ENCODE measurements around the gene GLIS1.

Gene GLIS1

GRCh38 chr1:53717025-53717804 lies 21.7 kb downstream of the GLIS1 start:
- no peak for DNase-seq

GRCh38 chr1:53716150-53716549 lies 22.8 kb downstream of the GLIS1 start:
- DNase-seq: no peak

GRCh38 chr1:53715478-53715877 lies 23.5 kb downstream of the GLIS1 start:
- DNase-seq: no peak

GRCh38 chr1:53712276-53712675 lies 26.7 kb downstream of the GLIS1 start:
- DNase-seq: no peak

- no peak for DNase-seq
Measured at GRCh38 chr1:53710584-53710983, 28.4 kb downstream of the GLIS1 start.

GRCh38 chr1:53708687-53709086 lies 30.3 kb downstream of the GLIS1 start:
- no peak for DNase-seq

GRCh38 chr1:53706356-53706755 lies 32.6 kb downstream of the GLIS1 start:
- DNase-seq: no peak

GRCh38 chr1:53705446-53706096 lies 33.4 kb downstream of the GLIS1 start:
- no peak for DNase-seq

- no peak for DNase-seq
Measured at GRCh38 chr1:53704804-53705445, 34.0 kb downstream of the GLIS1 start.

- DNase-seq: no peak
Measured at GRCh38 chr1:53704304-53704703, 34.7 kb downstream of the GLIS1 start.

- no peak for DNase-seq
Measured at GRCh38 chr1:53703174-53703573, 35.8 kb downstream of the GLIS1 start.

GRCh38 chr1:53702341-53702740 lies 36.6 kb downstream of the GLIS1 start:
- DNase-seq: no peak

- no peak for DNase-seq
Measured at GRCh38 chr1:53700776-53701175, 38.2 kb downstream of the GLIS1 start.

GRCh38 chr1:53699981-53700380 lies 39.0 kb downstream of the GLIS1 start:
- DNase-seq: no peak

- no peak for DNase-seq
Measured at GRCh38 chr1:53698384-53698980, 40.5 kb downstream of the GLIS1 start.

GRCh38 chr1:53697721-53698383 lies 41.1 kb downstream of the GLIS1 start:
- DNase-seq: no peak

- DNase-seq: no peak
Measured at GRCh38 chr1:53696990-53697389, 42.0 kb downstream of the GLIS1 start.

- no peak for DNase-seq
Measured at GRCh38 chr1:53696571-53696970, 42.4 kb downstream of the GLIS1 start.

GRCh38 chr1:53696051-53696450 lies 42.9 kb downstream of the GLIS1 start:
- DNase-seq: no peak

- DNase-seq: no peak
Measured at GRCh38 chr1:53695116-53695515, 43.8 kb downstream of the GLIS1 start.

GRCh38 chr1:53694718-53695091 lies 44.3 kb downstream of the GLIS1 start:
- DNase-seq: no peak

GRCh38 chr1:53693773-53694717 lies 44.9 kb downstream of the GLIS1 start:
- peak; percentile 40 for DNase-seq

Data from fibroblast of skin of back (primary cell).